Activated T-helper 17 cell treated with anti-CD3 and anti-CD28 coated beads, Interleukin-2, amount 50 U/mL, for 72 hours (primary cell): ENCODE results near the gene ARHGAP23. TPM values are rescaled to one million over a fixed set of nuclear protein-coding genes. Genes with fewer than 3 reads are reported as not detected.
"Not testable (repeated sequence)": the region's sequence is repeated elsewhere in the genome, so short reads cannot be mapped to it uniquely, and the experiment has no call there.

ENCODE experiments used
- ATAC-seq: fragments of 150-1000 bp; cut with Tn5 transposase; replicated peaks from 2 replicates; pipeline ENCODE4 v1.10.0; 2021; ENCODE audit warnings: mild to moderate bottlenecking, moderate library complexity
- H3K27ac Mint-ChIP-seq: one replicate; pipeline ENCODE4 v1.8.0; 2022; ENCODE audit warnings: mixed read lengths
- H3K27me3 Mint-ChIP-seq: one replicate; pipeline ENCODE4 v1.8.0; 2022; ENCODE audit warnings: mixed read lengths
- H3K36me3 Mint-ChIP-seq: one replicate; pipeline ENCODE4 v1.8.0; 2022; ENCODE audit warnings: low read depth, mild to moderate bottlenecking, mixed read lengths
- H3K4me1 Mint-ChIP-seq: one replicate; pipeline ENCODE4 v1.8.0; 2022; ENCODE audit warnings: mixed read lengths
- H3K4me3 Mint-ChIP-seq: one replicate; pipeline ENCODE4 v1.8.0; 2022; ENCODE audit warnings: mild to moderate bottlenecking, mixed read lengths
- H3K9me3 Mint-ChIP-seq: one replicate; pipeline ENCODE4 v1.8.0; 2022; ENCODE audit warnings: mixed read lengths
- total RNA-seq, 2 donors: library from RNA; stranded (reverse); gene quantifications; one replicate each; pipeline ENCODE4 v1.2.3, GENCODE V29; 2022

The ARHGAP23 gene
- total RNA-seq, 2 donors from 2014 or later, result 0.69 to 2.2 TPM

GRCh38 chr17:38459567-38459966 lies 31.3 kb downstream of the ARHGAP23 start:
- no peak for ATAC-seq

GRCh38 chr17:38460082-38460715 lies 31.9 kb downstream of the ARHGAP23 start:
- Mint-ChIP-seq H3K36me3 (no peaks in the 10 kb centered on the region), H3K27me3 (peaks cover 15% of the 10 kb centered on the region), H3K27ac (no peak overlapping the region), H3K4me1 (no peaks in the 10 kb centered on the region), H3K9me3 (no peaks in the 10 kb centered on the region), H3K4me3 (no peak overlapping the region)
- no peak for ATAC-seq

More at GRCh38 chr17:38459567-38459966, 31.3 kb downstream of the ARHGAP23 start:
- H3K36me3 Mint-ChIP-seq, result no peaks in the 10 kb centered on the region
- no peak overlapping the region for H3K4me3 Mint-ChIP-seq
- H3K9me3 Mint-ChIP-seq, result no peaks in the 10 kb centered on the region
- H3K4me1 Mint-ChIP-seq, result no peaks in the 10 kb centered on the region
- H3K27ac Mint-ChIP-seq, result no peak overlapping the region
- peaks cover 21% of the 10 kb centered on the region for H3K27me3 Mint-ChIP-seq

GRCh38 chr17:38460716-38461630 lies 32.7 kb downstream of the ARHGAP23 start:
- Mint-ChIP-seq H3K27ac (no peak overlapping the region), H3K27me3 (peaks cover 14% of the 10 kb centered on the region), H3K36me3 (no peaks in the 10 kb centered on the region), H3K4me1 (no peaks in the 10 kb centered on the region), H3K4me3 (no peak overlapping the region), H3K9me3 (no peaks in the 10 kb centered on the region)
- ATAC-seq, result no peak

GRCh38 chr17:38461683-38462082 lies 33.4 kb downstream of the ARHGAP23 start:
- Mint-ChIP-seq H3K4me3 (no peak overlapping the region), H3K9me3 (no peaks in the 10 kb centered on the region), H3K27me3 (peaks cover 9% of the 10 kb centered on the region), H3K4me1 (no peaks in the 10 kb centered on the region), H3K27ac (no peak overlapping the region), H3K36me3 (no peaks in the 10 kb centered on the region)
- ATAC-seq, result no peak

GRCh38 chr17:38463451-38463858 lies 35.2 kb downstream of the ARHGAP23 start:
- Mint-ChIP-seq H3K27me3 (peaks cover 10% of the 10 kb centered on the region), H3K4me1 (no peaks in the 10 kb centered on the region), H3K4me3 (no peak overlapping the region), H3K27ac (no peak overlapping the region), H3K36me3 (no peaks in the 10 kb centered on the region), H3K9me3 (no peaks in the 10 kb centered on the region)
- ATAC-seq, result no peak

- H3K4me3 Mint-ChIP-seq, result no peak overlapping the region
- H3K4me1 Mint-ChIP-seq, result no peaks in the 10 kb centered on the region
- no peaks in the 10 kb centered on the region for H3K36me3 Mint-ChIP-seq
- peaks cover 10% of the 10 kb centered on the region for H3K27me3 Mint-ChIP-seq
- no peak for ATAC-seq
- no peaks in the 10 kb centered on the region for H3K9me3 Mint-ChIP-seq
- no peak overlapping the region for H3K27ac Mint-ChIP-seq
Observed at GRCh38 chr17:38464251-38464722, 36.0 kb downstream of the ARHGAP23 start.

- no peak for ATAC-seq
- H3K27me3 Mint-ChIP-seq, result peaks cover 10% of the 10 kb centered on the region
- no peak overlapping the region for H3K27ac Mint-ChIP-seq
- H3K36me3 Mint-ChIP-seq, result no peaks in the 10 kb centered on the region
- no peaks in the 10 kb centered on the region for H3K4me1 Mint-ChIP-seq
- H3K9me3 Mint-ChIP-seq, result no peaks in the 10 kb centered on the region
- H3K4me3 Mint-ChIP-seq, result no peak overlapping the region
Observed at GRCh38 chr17:38464723-38465390, 36.6 kb downstream of the ARHGAP23 start.

GRCh38 chr17:38465391-38466345 lies 37.4 kb downstream of the ARHGAP23 start:
- no peaks in the 10 kb centered on the region for H3K9me3 Mint-ChIP-seq
- H3K27ac Mint-ChIP-seq, result no peak overlapping the region
- no peaks in the 10 kb centered on the region for H3K4me1 Mint-ChIP-seq
- no peak overlapping the region for H3K4me3 Mint-ChIP-seq
- peaks cover 15% of the 10 kb centered on the region for H3K27me3 Mint-ChIP-seq
- H3K36me3 Mint-ChIP-seq, result no peaks in the 10 kb centered on the region
- no peak for ATAC-seq

- ATAC-seq, result no peak
- H3K27me3 Mint-ChIP-seq, result peaks cover 15% of the 10 kb centered on the region
- no peaks in the 10 kb centered on the region for H3K4me1 Mint-ChIP-seq
- no peaks in the 10 kb centered on the region for H3K36me3 Mint-ChIP-seq
- no peak overlapping the region for H3K4me3 Mint-ChIP-seq
- no peaks in the 10 kb centered on the region for H3K9me3 Mint-ChIP-seq
- no peak overlapping the region for H3K27ac Mint-ChIP-seq
Observed at GRCh38 chr17:38466346-38467315, 38.4 kb downstream of the ARHGAP23 start.

- Mint-ChIP-seq H3K9me3 (no peaks in the 10 kb centered on the region), H3K27me3 (peaks cover 15% of the 10 kb centered on the region), H3K4me1 (no peaks in the 10 kb centered on the region), H3K36me3 (no peaks in the 10 kb centered on the region), H3K27ac (peak overlapping the region; percentile 3), H3K4me3 (no peak overlapping the region)
- no peak for ATAC-seq
Observed at GRCh38 chr17:38467491-38467890, 39.2 kb downstream of the ARHGAP23 start.

GRCh38 chr17:38469875-38470274 lies 41.6 kb downstream of the ARHGAP23 start:
- H3K4me1 Mint-ChIP-seq, result no peaks in the 10 kb centered on the region
- H3K9me3 Mint-ChIP-seq, result no peaks in the 10 kb centered on the region
- H3K27me3 Mint-ChIP-seq, result peaks cover 11% of the 10 kb centered on the region
- no peak overlapping the region for H3K27ac Mint-ChIP-seq
- no peak overlapping the region for H3K4me3 Mint-ChIP-seq
- H3K36me3 Mint-ChIP-seq, result no peaks in the 10 kb centered on the region
- no peak for ATAC-seq

GRCh38 chr17:38471253-38471652 lies 43.0 kb downstream of the ARHGAP23 start:
- ATAC-seq, H3K4me1 Mint-ChIP-seq, H3K36me3 Mint-ChIP-seq, H3K9me3 Mint-ChIP-seq, H3K27ac Mint-ChIP-seq, H3K4me3 Mint-ChIP-seq: not testable (repeated sequence)
- H3K27me3 Mint-ChIP-seq, result peaks cover 11% of the 10 kb centered on the region

- not testable (repeated sequence) for H3K27ac Mint-ChIP-seq, ATAC-seq, H3K36me3 Mint-ChIP-seq, H3K27me3 Mint-ChIP-seq, H3K4me3 Mint-ChIP-seq, H3K4me1 Mint-ChIP-seq, H3K9me3 Mint-ChIP-seq
Observed at GRCh38 chr17:38474666-38475065, 46.4 kb downstream of the ARHGAP23 start.
